PC-3 (cell line): Measurements from ENCODE around the gene MYO9A.

Source experiments
- EZH2 ChIP-seq: fragments of 300-600 bp; sonication (generic); IDR thresholded peaks from one replicate; pipeline ENCODE4 v1.6.1; 2017; ENCODE audit warnings: antibody characterized with exemption, mild to moderate bottlenecking, low read length; ENCODE audit not compliant: unreplicated experiment
- TF ChIP-seq, protein P1 (sequence below): fragments of 300-600 bp; sonication (generic); conservative IDR thresholded peaks from 2 replicates; pipeline ENCODE4 v1.5.1; 2017; ENCODE audit warnings: antibody characterized with exemption, low read depth, mild to moderate bottlenecking, low read length

DNA sequence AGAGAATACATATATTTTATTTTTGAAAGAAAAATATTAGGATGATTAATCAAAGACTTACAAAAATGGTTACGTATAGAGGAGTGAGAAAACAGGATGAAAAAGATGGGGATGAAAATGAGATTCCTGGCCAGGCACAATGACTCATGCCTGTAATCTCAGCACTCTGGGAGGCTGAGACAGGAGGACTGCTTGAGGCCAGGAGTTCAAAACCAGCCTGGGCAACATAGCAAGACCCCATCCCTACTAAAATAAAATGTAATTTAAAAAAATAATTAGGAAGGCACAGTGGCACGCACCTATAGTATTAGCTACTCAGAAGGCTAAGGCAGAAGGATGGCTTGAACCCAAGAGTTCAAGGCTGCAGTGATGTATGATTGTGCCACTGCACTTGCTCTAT is 11.9 kb downstream of the MYO9A start:
- TF ChIP-seq, protein P1, sequence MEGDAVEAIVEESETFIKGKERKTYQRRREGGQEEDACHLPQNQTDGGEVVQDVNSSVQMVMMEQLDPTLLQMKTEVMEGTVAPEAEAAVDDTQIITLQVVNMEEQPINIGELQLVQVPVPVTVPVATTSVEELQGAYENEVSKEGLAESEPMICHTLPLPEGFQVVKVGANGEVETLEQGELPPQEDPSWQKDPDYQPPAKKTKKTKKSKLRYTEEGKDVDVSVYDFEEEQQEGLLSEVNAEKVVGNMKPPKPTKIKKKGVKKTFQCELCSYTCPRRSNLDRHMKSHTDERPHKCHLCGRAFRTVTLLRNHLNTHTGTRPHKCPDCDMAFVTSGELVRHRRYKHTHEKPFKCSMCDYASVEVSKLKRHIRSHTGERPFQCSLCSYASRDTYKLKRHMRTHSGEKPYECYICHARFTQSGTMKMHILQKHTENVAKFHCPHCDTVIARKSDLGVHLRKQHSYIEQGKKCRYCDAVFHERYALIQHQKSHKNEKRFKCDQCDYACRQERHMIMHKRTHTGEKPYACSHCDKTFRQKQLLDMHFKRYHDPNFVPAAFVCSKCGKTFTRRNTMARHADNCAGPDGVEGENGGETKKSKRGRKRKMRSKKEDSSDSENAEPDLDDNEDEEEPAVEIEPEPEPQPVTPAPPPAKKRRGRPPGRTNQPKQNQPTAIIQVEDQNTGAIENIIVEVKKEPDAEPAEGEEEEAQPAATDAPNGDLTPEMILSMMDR: no peak
- TF ChIP-seq EZH2: no peak
